WTC11 (cell line): ENCODE data around the gene UNC13C. TPM values are rescaled to one million over a fixed set of nuclear protein-coding genes. Genes with fewer than 3 reads are reported as not detected.

ENCODE experiments used
- ATAC-seq: fragments of 200-7000 bp; cut with Tn5 transposase; 2 replicates; pipeline ENCODE4 v1.10.0; 2021; ENCODE audit warnings: mild to moderate bottlenecking, moderate library complexity
- CTCF ChIA-PET: fragments of 300-600 bp; sonication (Branson Sonifier 250); formaldehyde crosslinking; loops from one replicate; lab custom pipeline; 2021; ENCODE audit warnings: antibody characterized with exemption; lab: Charles Lee
- POLR2A ChIA-PET: fragments of 350-600 bp; sonication (Branson Sonifier 250); formaldehyde crosslinking; loops from one replicate; lab custom pipeline; 2021; ENCODE audit warnings: antibody characterized with exemption; lab: Charles Lee
- DNase-seq: peaks from one replicate; pipeline ENCODE4 v3.0.0; 2021; ENCODE audit warnings: low spot score
- H3K27ac Mint-ChIP-seq: 2 replicates; pipeline ENCODE4 v1.8.0; 2021; ENCODE audit warnings: mixed read lengths
- H3K27me3 Mint-ChIP-seq: 2 replicates; pipeline ENCODE4 v1.8.0; 2021; ENCODE audit warnings: low read depth, mild to moderate bottlenecking, moderate library complexity, mixed read lengths
- H3K36me3 Mint-ChIP-seq: 2 replicates; pipeline ENCODE4 v1.8.0; 2021; ENCODE audit warnings: mixed read lengths
- H3K4me1 Mint-ChIP-seq: 2 replicates; pipeline ENCODE4 v1.8.0; 2022; ENCODE audit warnings: mixed read lengths
- H3K4me3 Mint-ChIP-seq: 2 replicates; pipeline ENCODE4 v1.8.0; 2021; ENCODE audit warnings: mild to moderate bottlenecking, moderate library complexity, mixed read lengths
- H3K9me3 Mint-ChIP-seq: 2 replicates; pipeline ENCODE4 v1.8.0; 2021; ENCODE audit warnings: mixed read lengths
- CREM ChIP-seq: sonication (generic); formaldehyde crosslinking; IDR thresholded peaks from 2 replicates; pipeline ENCODE4 v1.8.1; 2022; ENCODE audit warnings: mild to moderate bottlenecking, missing genetic modification reagents, moderate library complexity
- E2F4 ChIP-seq: sonication (generic); formaldehyde crosslinking; IDR thresholded peaks from 2 replicates; pipeline ENCODE4 v1.8.1; 2022; ENCODE audit warnings: low read depth, mild to moderate bottlenecking, moderate library complexity, missing genetic modification reagents, borderline replicate concordance
- ELF4 ChIP-seq: sonication (generic); formaldehyde crosslinking; IDR thresholded peaks from 2 replicates; pipeline ENCODE4 v1.8.1; 2022; ENCODE audit warnings: low read depth, mild to moderate bottlenecking, moderate library complexity, missing genetic modification reagents
- FOXK1 ChIP-seq: sonication (generic); formaldehyde crosslinking; IDR thresholded peaks from 2 replicates; pipeline ENCODE4 v1.8.0; 2022; ENCODE audit warnings: mild to moderate bottlenecking, moderate library complexity, missing genetic modification reagents
- FOXP1 ChIP-seq: sonication (generic); formaldehyde crosslinking; IDR thresholded peaks from 2 replicates; pipeline ENCODE4 v1.8.0; 2022; ENCODE audit warnings: missing genetic modification reagents, mild to moderate bottlenecking, moderate library complexity, borderline replicate concordance
- FOXP4 ChIP-seq: sonication (generic); formaldehyde crosslinking; IDR thresholded peaks from 2 replicates; pipeline ENCODE4 v1.8.0; 2022; ENCODE audit warnings: mild to moderate bottlenecking, missing genetic modification reagents
- HMGXB4 ChIP-seq: sonication (generic); formaldehyde crosslinking; IDR thresholded peaks from 2 replicates; pipeline ENCODE4 v1.8.1; 2023; ENCODE audit warnings: mild to moderate bottlenecking, moderate library complexity, missing genetic modification reagents
- IRF2 ChIP-seq: sonication (generic); formaldehyde crosslinking; IDR thresholded peaks from 2 replicates; pipeline ENCODE4 v1.8.0; 2022; ENCODE audit warnings: low read depth, missing genetic modification reagents, borderline replicate concordance
- NR1H2 ChIP-seq: sonication (generic); formaldehyde crosslinking; IDR thresholded peaks from 2 replicates; pipeline ENCODE4 v1.9.0; 2021; ENCODE audit warnings: mild to moderate bottlenecking, moderate library complexity, missing genetic modification reagents
- OVOL2 ChIP-seq: fragments of 250-450 bp; sonication (Bioruptor Pico); IDR thresholded peaks from 2 replicates; pipeline ENCODE4 v1.9.0; 2021; ENCODE audit warnings: mild to moderate bottlenecking, borderline replicate concordance
- SMAD4 ChIP-seq: sonication (generic); formaldehyde crosslinking; IDR thresholded peaks from 2 replicates; pipeline ENCODE4 v1.8.0; 2022; ENCODE audit warnings: mild to moderate bottlenecking, missing genetic modification reagents
- ZNF263 ChIP-seq: sonication (generic); formaldehyde crosslinking; IDR thresholded peaks from 2 replicates; pipeline ENCODE4 v1.8.1; 2022; ENCODE audit warnings: low read depth, mild to moderate bottlenecking, moderate library complexity, missing genetic modification reagents
- ZNF396 ChIP-seq: fragments of 250-450 bp; sonication (Bioruptor Pico); IDR thresholded peaks from 2 replicates; pipeline ENCODE4 v1.8.0; 2021; ENCODE audit warnings: mild to moderate bottlenecking, moderate library complexity, borderline replicate concordance
- ZNF416 ChIP-seq: fragments of 250-450 bp; sonication (Bioruptor Pico); IDR thresholded peaks from 2 replicates; pipeline ENCODE4 v1.9.0; 2021; ENCODE audit warnings: mild to moderate bottlenecking, inconsistent platforms
- ZNF423 ChIP-seq: fragments of 250-450 bp; sonication (Bioruptor Pico); IDR thresholded peaks from 2 replicates; pipeline ENCODE4 v2.1.2; 2022; ENCODE audit warnings: mild to moderate bottlenecking, moderate library complexity
- ZNF512 ChIP-seq: sonication (generic); formaldehyde crosslinking; IDR thresholded peaks from 2 replicates; pipeline ENCODE4 v1.8.1; 2022; ENCODE audit warnings: missing genetic modification reagents, borderline replicate concordance
- total RNA-seq: library from RNA; stranded (reverse); gene quantifications from 3 replicates; pipeline ENCODE4 v1.2.3, GENCODE V29; 2021
- TF ChIP-seq, protein P1 (sequence below): fragments of 250-450 bp; sonication (Bioruptor Pico); IDR thresholded peaks from 2 replicates; pipeline ENCODE4 v1.8.0; 2021; ENCODE audit warnings: mild to moderate bottlenecking
- TF ChIP-seq, protein P2 (sequence below): sonication (generic); formaldehyde crosslinking; IDR thresholded peaks from 2 replicates; pipeline ENCODE4 v1.8.1; 2022; ENCODE audit warnings: mild to moderate bottlenecking, missing genetic modification reagents, moderate library complexity, borderline replicate concordance
- TF ChIP-seq, protein P3 (sequence below): sonication (generic); formaldehyde crosslinking; IDR thresholded peaks from 2 replicates; pipeline ENCODE4 v1.8.0; 2022; ENCODE audit warnings: mild to moderate bottlenecking, missing genetic modification reagents
- TF ChIP-seq, protein P4 (sequence below): sonication (generic); formaldehyde crosslinking; IDR thresholded peaks from 2 replicates; pipeline ENCODE4 v1.8.0; 2022; ENCODE audit warnings: mild to moderate bottlenecking, missing genetic modification reagents
- TF ChIP-seq, protein P5 (sequence below): fragments of 200-600 bp; IDR thresholded peaks from 2 replicates; pipeline ENCODE4 v1.8.0; 2022; ENCODE audit warnings: antibody characterized with exemption

Gene UNC13C
- total RNA-seq, 1 experiment from 2014 or later: 0.07 TPM

- DNase-seq (no peak), ATAC-seq (no peak)
- H3K9me3 Mint-ChIP-seq: peaks cover 18% of the 10 kb centered on the region
- no peak overlapping the region for H3K27ac Mint-ChIP-seq
- no peaks in the 10 kb centered on the region for H3K27me3 Mint-ChIP-seq
- H3K36me3 Mint-ChIP-seq: peaks cover 7% of the 10 kb centered on the region; the same call in 1 of the 2 replicates
- ChIA-PET CTCF (interaction anchor here (0.6 kb wide), 1 partner anchor 1069 kb away, joined by 3 read pairs; no protein-coding TSS in a partner anchor), POLR2A (no interaction called here)
- TF ChIP-seq, protein P1, sequence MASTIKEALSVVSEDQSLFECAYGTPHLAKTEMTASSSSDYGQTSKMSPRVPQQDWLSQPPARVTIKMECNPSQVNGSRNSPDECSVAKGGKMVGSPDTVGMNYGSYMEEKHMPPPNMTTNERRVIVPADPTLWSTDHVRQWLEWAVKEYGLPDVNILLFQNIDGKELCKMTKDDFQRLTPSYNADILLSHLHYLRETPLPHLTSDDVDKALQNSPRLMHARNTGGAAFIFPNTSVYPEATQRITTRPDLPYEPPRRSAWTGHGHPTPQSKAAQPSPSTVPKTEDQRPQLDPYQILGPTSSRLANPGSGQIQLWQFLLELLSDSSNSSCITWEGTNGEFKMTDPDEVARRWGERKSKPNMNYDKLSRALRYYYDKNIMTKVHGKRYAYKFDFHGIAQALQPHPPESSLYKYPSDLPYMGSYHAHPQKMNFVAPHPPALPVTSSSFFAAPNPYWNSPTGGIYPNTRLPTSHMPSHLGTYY (CRISPR knock-in tag): no peak
- TF ChIP-seq ZNF396 (no peak), HMGXB4 (CRISPR knock-in tag) (no peak), ELF4 (no peak), ZNF423 (no peak), CREM (CRISPR knock-in tag) (no peak), NR1H2 (CRISPR knock-in tag) (no peak), FOXP1 (no peak), FOXP4 (CRISPR knock-in tag) (no peak), FOXK1 (CRISPR knock-in tag) (no peak), E2F4 (no peak), IRF2 (CRISPR knock-in tag) (no peak), ZNF512 (CRISPR knock-in tag) (no peak)
- TF ChIP-seq, protein P2, sequence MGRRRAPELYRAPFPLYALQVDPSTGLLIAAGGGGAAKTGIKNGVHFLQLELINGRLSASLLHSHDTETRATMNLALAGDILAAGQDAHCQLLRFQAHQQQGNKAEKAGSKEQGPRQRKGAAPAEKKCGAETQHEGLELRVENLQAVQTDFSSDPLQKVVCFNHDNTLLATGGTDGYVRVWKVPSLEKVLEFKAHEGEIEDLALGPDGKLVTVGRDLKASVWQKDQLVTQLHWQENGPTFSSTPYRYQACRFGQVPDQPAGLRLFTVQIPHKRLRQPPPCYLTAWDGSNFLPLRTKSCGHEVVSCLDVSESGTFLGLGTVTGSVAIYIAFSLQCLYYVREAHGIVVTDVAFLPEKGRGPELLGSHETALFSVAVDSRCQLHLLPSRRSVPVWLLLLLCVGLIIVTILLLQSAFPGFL: no peak
- TF ChIP-seq, protein P3, sequence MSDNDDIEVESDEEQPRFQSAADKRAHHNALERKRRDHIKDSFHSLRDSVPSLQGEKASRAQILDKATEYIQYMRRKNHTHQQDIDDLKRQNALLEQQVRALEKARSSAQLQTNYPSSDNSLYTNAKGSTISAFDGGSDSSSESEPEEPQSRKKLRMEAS (CRISPR knock-in tag): no peak
- no peak overlapping the region for H3K4me3 Mint-ChIP-seq
- H3K4me1 Mint-ChIP-seq: peaks cover 16% of the 10 kb centered on the region
These were observed 386.7 kb downstream of the UNC13C start for GRCh38 chr15:54364961-54365360.

DNA sequence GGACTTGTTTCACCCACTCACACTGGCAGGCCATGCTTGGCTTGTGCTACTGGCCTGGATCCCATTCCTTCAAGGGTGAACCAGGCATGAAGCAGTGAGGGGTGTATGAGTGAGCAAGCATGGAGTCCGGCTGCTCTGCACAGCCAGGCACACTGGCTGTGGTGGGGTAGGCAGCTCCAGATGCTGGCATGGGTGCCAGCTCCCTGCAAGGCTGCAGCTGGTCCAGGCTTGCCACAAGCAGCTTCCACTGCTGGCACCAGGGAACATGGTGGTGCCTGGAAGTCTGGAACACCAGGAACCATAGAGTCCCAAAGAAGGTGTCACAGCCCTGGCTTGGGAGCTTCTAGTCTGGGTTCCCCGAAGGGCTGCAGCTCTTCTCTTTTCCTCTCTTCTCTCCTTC is 395.1 kb downstream of the UNC13C start:
- Mint-ChIP-seq H3K27ac (no peak overlapping the region), H3K36me3 (no peaks in the 10 kb centered on the region), H3K9me3 (no peaks in the 10 kb centered on the region), H3K27me3 (no peaks in the 10 kb centered on the region), H3K4me1 (peaks cover 12% of the 10 kb centered on the region), H3K4me3 (no peak overlapping the region)
- DNase-seq: no peak
- POLR2A ChIA-PET: interaction anchor here (1.1 kb wide), 1 partner anchor 68 kb away, joined by 3 read pairs; no protein-coding TSS in a partner anchor
- CTCF ChIA-PET: no interaction called here
- ATAC-seq: no peak
- TF ChIP-seq ZNF416 (no peak), ZNF263 (CRISPR knock-in tag) (no peak), SMAD4 (CRISPR knock-in tag) (no peak), OVOL2 (CRISPR knock-in tag) (no peak)
- TF ChIP-seq, protein P4, sequence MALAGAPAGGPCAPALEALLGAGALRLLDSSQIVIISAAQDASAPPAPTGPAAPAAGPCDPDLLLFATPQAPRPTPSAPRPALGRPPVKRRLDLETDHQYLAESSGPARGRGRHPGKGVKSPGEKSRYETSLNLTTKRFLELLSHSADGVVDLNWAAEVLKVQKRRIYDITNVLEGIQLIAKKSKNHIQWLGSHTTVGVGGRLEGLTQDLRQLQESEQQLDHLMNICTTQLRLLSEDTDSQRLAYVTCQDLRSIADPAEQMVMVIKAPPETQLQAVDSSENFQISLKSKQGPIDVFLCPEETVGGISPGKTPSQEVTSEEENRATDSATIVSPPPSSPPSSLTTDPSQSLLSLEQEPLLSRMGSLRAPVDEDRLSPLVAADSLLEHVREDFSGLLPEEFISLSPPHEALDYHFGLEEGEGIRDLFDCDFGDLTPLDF: no peak
- TF ChIP-seq, protein P5, sequence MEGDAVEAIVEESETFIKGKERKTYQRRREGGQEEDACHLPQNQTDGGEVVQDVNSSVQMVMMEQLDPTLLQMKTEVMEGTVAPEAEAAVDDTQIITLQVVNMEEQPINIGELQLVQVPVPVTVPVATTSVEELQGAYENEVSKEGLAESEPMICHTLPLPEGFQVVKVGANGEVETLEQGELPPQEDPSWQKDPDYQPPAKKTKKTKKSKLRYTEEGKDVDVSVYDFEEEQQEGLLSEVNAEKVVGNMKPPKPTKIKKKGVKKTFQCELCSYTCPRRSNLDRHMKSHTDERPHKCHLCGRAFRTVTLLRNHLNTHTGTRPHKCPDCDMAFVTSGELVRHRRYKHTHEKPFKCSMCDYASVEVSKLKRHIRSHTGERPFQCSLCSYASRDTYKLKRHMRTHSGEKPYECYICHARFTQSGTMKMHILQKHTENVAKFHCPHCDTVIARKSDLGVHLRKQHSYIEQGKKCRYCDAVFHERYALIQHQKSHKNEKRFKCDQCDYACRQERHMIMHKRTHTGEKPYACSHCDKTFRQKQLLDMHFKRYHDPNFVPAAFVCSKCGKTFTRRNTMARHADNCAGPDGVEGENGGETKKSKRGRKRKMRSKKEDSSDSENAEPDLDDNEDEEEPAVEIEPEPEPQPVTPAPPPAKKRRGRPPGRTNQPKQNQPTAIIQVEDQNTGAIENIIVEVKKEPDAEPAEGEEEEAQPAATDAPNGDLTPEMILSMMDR: no peak
